Body of pancreas (tissue), 4 donors: ENCODE data around the gene CTTN.

Experiments used
- POLR2A ChIP-seq, 3 donors: fragments of 450-650 bp; IDR thresholded peaks; one replicate each; pipeline ENCODE4 v1.6.1; 2016; ENCODE audit warnings: antibody characterized with exemption in 3 of 3, mild to moderate bottlenecking in 2 of 3
- TF ChIP-seq, protein P1 (sequence below), 7 experiments: fragments of 450-650 bp in 4 of 7; fragments of 200-600 bp in 3 of 7; sonication (generic) in 3 of 7; IDR thresholded peaks; one replicate each; pipeline ENCODE4 v1.5.1; 2016 to 2019; ENCODE audit warnings: antibody characterized with exemption in 7 of 7

DNA sequence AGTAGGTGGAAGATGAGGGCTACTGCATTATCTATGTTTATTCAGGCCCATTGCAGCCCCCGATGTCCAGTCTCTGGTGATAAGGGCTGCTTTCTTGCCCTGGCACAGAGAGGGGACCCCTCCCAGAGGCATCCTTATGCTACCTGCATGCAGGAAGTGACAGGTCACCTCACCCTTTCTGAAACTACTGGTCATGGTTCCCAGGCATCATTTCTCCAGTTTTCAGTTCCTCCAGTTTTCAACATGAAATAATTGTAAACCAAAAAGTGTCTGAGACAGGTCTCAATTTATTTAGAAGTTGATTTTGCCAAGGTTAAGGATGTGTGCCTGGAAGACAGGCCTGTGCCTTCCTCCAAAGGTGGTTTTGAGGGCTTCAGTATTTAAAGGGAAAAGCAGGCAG is 57.0 kb downstream of the CTTN start:
- TF ChIP-seq, protein P1, sequence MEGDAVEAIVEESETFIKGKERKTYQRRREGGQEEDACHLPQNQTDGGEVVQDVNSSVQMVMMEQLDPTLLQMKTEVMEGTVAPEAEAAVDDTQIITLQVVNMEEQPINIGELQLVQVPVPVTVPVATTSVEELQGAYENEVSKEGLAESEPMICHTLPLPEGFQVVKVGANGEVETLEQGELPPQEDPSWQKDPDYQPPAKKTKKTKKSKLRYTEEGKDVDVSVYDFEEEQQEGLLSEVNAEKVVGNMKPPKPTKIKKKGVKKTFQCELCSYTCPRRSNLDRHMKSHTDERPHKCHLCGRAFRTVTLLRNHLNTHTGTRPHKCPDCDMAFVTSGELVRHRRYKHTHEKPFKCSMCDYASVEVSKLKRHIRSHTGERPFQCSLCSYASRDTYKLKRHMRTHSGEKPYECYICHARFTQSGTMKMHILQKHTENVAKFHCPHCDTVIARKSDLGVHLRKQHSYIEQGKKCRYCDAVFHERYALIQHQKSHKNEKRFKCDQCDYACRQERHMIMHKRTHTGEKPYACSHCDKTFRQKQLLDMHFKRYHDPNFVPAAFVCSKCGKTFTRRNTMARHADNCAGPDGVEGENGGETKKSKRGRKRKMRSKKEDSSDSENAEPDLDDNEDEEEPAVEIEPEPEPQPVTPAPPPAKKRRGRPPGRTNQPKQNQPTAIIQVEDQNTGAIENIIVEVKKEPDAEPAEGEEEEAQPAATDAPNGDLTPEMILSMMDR (IDR thresholded peaks at IDR 0.05), result no peak
- no peak for TF ChIP-seq POLR2A (IDR thresholded peaks at IDR 0.05)
